C4-2B (cell line): ENCODE data around the gene LRRC25.

Experiments used
- ZFX ChIP-seq: fragments of 450-650 bp; IDR thresholded peaks from 2 replicates; pipeline ENCODE4 v1.6.1; 2017
- TF ChIP-seq, protein P1 (sequence below): fragments of 450-650 bp; conservative IDR thresholded peaks from 2 replicates; pipeline ENCODE4 v1.5.1; 2017; ENCODE audit warnings: mild to moderate bottlenecking

DNA sequence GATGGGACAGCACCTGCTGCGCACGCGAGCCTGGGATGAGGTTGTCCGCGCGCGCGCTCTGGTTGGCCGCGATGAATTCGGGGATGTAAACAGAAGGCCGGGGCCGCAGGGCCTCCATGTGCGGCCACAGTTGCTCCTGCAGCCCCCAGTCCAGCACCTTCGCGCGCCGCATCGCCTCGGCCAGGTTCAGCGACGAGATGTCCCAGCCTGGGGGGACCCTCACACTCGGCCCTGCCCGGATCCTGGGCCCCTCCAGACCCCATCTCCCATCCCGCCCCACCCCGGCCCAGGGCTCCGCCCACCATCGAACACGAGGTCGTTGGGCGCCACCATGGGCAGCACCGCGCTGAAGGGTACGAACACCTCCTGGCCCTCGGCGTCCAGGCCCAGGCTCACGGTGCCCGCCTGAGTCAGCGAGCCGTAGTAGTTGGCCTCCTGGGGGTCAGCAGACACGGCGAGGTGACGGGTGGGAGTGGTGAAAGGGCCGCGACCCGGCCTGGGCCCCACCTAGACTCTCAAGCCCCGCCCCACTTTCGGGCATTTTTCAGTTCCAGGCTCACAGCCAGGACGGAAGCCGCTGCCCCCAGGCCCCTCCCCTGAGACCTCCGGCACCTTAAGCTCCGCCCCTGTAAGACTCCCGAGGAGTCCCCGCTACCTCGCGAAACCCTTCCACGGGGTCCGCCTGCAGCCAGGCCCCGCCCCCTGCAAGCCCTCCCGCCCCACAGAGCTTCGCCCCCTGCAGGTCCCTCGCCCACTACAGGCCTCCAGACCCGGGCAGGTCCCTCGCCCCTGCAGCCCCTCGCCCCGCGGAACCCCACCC is 39.5 kb upstream of the LRRC25 start:
- TF ChIP-seq, protein P1, sequence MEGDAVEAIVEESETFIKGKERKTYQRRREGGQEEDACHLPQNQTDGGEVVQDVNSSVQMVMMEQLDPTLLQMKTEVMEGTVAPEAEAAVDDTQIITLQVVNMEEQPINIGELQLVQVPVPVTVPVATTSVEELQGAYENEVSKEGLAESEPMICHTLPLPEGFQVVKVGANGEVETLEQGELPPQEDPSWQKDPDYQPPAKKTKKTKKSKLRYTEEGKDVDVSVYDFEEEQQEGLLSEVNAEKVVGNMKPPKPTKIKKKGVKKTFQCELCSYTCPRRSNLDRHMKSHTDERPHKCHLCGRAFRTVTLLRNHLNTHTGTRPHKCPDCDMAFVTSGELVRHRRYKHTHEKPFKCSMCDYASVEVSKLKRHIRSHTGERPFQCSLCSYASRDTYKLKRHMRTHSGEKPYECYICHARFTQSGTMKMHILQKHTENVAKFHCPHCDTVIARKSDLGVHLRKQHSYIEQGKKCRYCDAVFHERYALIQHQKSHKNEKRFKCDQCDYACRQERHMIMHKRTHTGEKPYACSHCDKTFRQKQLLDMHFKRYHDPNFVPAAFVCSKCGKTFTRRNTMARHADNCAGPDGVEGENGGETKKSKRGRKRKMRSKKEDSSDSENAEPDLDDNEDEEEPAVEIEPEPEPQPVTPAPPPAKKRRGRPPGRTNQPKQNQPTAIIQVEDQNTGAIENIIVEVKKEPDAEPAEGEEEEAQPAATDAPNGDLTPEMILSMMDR: no peak
- TF ChIP-seq ZFX: no peak
